T-helper 1 cell treated with Interleukin-12 subunit alpha and Interleukin-12 subunit beta and Interleukin-4 antibody, amounts not matched to agents 30 μg/mL and 1 μg/mL, for 36 hours (primary cell): ENCODE data around the gene FEV.

Experiments
- H3K27ac Mint-ChIP-seq: one replicate; pipeline ENCODE4 v1.8.0; 2021; ENCODE audit warnings: mild to moderate bottlenecking, mixed read lengths
- H3K27me3 Mint-ChIP-seq: one replicate; pipeline ENCODE4 v1.8.0; 2021; ENCODE audit warnings: low read depth, mixed read lengths
- H3K36me3 Mint-ChIP-seq: one replicate; pipeline ENCODE4 v1.8.0; 2021; ENCODE audit warnings: low read depth, mixed read lengths
- H3K4me1 Mint-ChIP-seq: one replicate; pipeline ENCODE4 v1.8.0; 2021; ENCODE audit warnings: low read depth, mixed read lengths
- H3K4me3 Mint-ChIP-seq: one replicate; pipeline ENCODE4 v1.8.0; 2021; ENCODE audit warnings: mild to moderate bottlenecking, moderate library complexity, mixed read lengths
- H3K9me3 Mint-ChIP-seq: one replicate; pipeline ENCODE4 v1.8.0; 2021; ENCODE audit warnings: mixed read lengths

Gene FEV

DNA sequence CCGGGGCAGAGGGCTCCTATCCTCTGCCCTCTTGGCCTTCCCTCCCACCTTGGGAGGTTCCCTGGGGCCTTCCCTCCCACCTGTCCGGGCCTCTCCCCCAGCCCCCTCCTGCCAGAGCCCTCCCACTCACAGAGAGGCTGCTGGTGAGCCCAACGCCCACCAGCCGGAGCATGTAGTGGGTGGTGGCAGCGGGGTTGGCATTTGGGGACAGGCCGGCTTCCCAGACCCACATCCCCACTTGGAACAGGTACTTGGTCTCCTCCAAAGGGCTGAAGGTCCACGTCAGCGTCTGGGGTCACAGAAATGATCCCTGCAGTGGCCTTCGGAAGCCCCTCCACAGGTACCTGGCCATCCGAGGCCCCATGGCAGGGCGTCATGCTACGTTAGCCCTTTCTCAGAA lies 37.1 kb upstream of the FEV start:
- Mint-ChIP-seq H3K4me3 (no peak overlapping the region), H3K9me3 (no peaks in the 10 kb centered on the region), H3K27me3 (no peaks in the 10 kb centered on the region), H3K4me1 (no peaks in the 10 kb centered on the region), H3K36me3 (no peaks in the 10 kb centered on the region), H3K27ac (no peak overlapping the region)

DNA sequence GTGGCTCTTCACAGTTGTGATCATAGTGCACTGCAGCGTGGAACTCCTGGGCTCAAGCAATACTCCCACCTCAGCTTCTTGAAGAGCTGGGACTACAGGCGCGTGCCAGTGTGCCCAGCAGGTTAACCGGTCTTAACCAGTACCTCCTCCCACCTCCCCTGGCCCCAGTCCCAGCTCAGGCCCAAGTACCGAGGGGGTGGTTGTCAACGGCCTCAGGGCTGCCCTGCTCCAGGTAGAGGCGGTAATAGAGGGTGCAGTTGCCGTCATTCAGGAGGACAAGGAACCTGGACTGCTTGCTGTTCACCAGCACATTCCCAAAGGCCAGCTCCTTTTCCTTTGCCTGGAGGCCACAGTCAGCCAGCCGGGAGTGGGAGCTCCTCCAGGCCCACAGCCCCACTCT lies 36.6 kb upstream of the FEV start:
- H3K27me3 Mint-ChIP-seq: peaks cover 4% of the 10 kb centered on the region
- no peaks in the 10 kb centered on the region for H3K9me3 Mint-ChIP-seq
- no peaks in the 10 kb centered on the region for H3K36me3 Mint-ChIP-seq
- no peak overlapping the region for H3K27ac Mint-ChIP-seq
- no peak overlapping the region for H3K4me3 Mint-ChIP-seq
- H3K4me1 Mint-ChIP-seq: no peaks in the 10 kb centered on the region

GRCh38 chr2:219020604-219021365 lies 35.8 kb upstream of the FEV start:
- no peaks in the 10 kb centered on the region for H3K9me3 Mint-ChIP-seq
- no peaks in the 10 kb centered on the region for H3K36me3 Mint-ChIP-seq
- H3K4me1 Mint-ChIP-seq: no peaks in the 10 kb centered on the region
- peaks cover 6% of the 10 kb centered on the region for H3K27me3 Mint-ChIP-seq
- no peak overlapping the region for H3K4me3 Mint-ChIP-seq
- H3K27ac Mint-ChIP-seq: no peak overlapping the region

GRCh38 chr2:219019436-219019835 lies 34.5 kb upstream of the FEV start:
- Mint-ChIP-seq H3K4me3 (no peak overlapping the region), H3K36me3 (no peaks in the 10 kb centered on the region), H3K27me3 (peaks cover 6% of the 10 kb centered on the region), H3K27ac (no peak overlapping the region), H3K9me3 (no peaks in the 10 kb centered on the region), H3K4me1 (no peaks in the 10 kb centered on the region)

GRCh38 chr2:219018726-219019125 lies 33.7 kb upstream of the FEV start:
- Mint-ChIP-seq H3K4me1 (no peaks in the 10 kb centered on the region), H3K9me3 (no peaks in the 10 kb centered on the region), H3K4me3 (no peak overlapping the region), H3K36me3 (no peaks in the 10 kb centered on the region), H3K27me3 (peaks cover 6% of the 10 kb centered on the region), H3K27ac (no peak overlapping the region)

DNA sequence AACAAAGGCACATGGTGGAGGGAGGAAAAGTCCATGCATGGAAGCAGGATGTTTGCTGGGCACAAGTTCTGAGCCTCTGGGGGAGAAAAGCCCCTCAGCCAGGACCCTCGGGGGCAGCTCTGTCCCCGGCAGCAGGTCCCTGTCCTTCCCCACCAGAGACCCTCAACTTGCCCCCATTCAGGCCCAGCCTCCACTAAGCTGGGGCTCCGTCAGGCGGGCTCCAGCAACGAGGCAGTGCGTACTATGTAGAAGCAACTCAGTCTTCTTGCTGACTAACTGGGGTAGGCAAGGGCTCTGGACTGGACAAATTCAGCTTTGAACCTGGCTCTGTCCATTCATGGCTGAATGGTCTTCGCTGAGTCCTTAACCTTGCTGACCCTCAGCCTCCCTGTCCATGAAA lies 33.3 kb upstream of the FEV start:
- Mint-ChIP-seq H3K36me3 (no peaks in the 10 kb centered on the region), H3K4me1 (no peaks in the 10 kb centered on the region)

DNA sequence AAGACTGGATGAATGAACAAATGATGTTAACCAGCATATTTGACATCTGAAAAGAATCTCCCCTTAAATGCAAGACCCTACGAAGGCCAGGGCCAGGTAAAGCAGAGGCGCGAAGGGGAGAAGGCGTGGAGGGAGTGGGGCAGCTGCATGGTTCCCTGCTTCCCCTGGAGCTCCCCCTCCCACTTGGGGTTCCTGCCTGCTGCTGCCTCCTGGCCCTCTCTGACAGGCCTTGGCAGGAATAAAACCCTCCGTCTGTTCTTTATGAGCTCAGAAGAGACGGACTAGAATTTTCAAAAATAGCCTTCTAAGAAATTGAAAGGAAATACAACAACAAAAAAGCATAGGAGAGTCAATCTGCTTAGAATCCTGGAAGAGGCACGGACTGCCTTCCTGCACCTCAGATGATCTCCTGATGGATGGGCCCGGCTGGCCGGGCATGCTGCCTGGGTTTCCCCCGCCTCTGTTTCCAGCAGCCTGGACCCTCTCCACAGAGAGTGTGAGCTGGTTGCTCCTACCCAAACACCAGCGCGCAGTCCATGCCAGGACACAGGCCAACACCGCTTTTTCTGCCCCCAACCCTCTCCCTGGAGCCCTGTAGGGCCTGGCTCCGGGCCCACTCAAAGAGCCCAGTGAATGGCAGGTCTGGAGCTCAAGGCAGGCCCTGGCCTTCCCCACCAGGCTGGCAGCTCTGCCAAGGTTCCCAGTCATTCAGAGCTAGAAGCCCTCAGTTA lies 32.4 kb upstream of the FEV start:
- no peak overlapping the region for H3K27ac Mint-ChIP-seq
- no peak overlapping the region for H3K4me3 Mint-ChIP-seq
- H3K36me3 Mint-ChIP-seq: no peaks in the 10 kb centered on the region
- peaks cover 13% of the 10 kb centered on the region for H3K27me3 Mint-ChIP-seq
- no peaks in the 10 kb centered on the region for H3K9me3 Mint-ChIP-seq
- H3K4me1 Mint-ChIP-seq: no peaks in the 10 kb centered on the region

More for the DNA sequence above, 33.3 kb upstream of the FEV start:
- Mint-ChIP-seq H3K4me3 (no peak overlapping the region), H3K27me3 (peaks cover 8% of the 10 kb centered on the region), H3K27ac (no peak overlapping the region), H3K9me3 (no peaks in the 10 kb centered on the region)

DNA sequence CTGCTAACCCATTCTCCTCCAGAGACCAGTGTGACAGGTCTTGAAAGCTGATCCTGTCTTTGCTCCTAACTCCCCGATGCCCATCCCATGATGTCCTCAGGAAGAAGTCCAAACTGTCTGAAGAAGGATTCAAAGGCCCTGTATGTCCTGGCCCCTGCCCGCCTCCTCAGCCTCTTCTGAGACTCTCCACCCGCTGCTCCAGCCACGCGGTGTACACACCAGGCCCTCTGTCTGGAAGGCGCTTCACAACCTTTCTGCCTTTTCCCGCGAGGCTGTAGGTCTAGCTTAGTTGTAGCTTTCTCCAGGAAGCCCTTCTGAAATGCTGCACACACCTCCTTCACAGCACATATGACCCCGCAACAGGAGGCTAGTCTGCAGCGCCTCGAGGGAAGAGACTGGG lies 31.7 kb upstream of the FEV start:
- Mint-ChIP-seq H3K36me3 (no peaks in the 10 kb centered on the region), H3K4me3 (no peak overlapping the region), H3K4me1 (no peaks in the 10 kb centered on the region), H3K27ac (no peak overlapping the region), H3K27me3 (peaks cover 13% of the 10 kb centered on the region), H3K9me3 (no peaks in the 10 kb centered on the region)

GRCh38 chr2:219010873-219011272 lies 25.9 kb upstream of the FEV start:
- no peaks in the 10 kb centered on the region for H3K36me3 Mint-ChIP-seq
- no peaks in the 10 kb centered on the region for H3K4me1 Mint-ChIP-seq
- H3K4me3 Mint-ChIP-seq: no peak overlapping the region
- no peaks in the 10 kb centered on the region for H3K9me3 Mint-ChIP-seq
- H3K27ac Mint-ChIP-seq: no peak overlapping the region
- H3K27me3 Mint-ChIP-seq: peaks cover 11% of the 10 kb centered on the region

- no peak overlapping the region for H3K27ac Mint-ChIP-seq
- no peak overlapping the region for H3K4me3 Mint-ChIP-seq
- no peaks in the 10 kb centered on the region for H3K9me3 Mint-ChIP-seq
- no peaks in the 10 kb centered on the region for H3K36me3 Mint-ChIP-seq
- no peaks in the 10 kb centered on the region for H3K4me1 Mint-ChIP-seq
- H3K27me3 Mint-ChIP-seq: peaks cover 15% of the 10 kb centered on the region
These were observed 25.3 kb upstream of the FEV start for GRCh38 chr2:219010162-219010756.

DNA sequence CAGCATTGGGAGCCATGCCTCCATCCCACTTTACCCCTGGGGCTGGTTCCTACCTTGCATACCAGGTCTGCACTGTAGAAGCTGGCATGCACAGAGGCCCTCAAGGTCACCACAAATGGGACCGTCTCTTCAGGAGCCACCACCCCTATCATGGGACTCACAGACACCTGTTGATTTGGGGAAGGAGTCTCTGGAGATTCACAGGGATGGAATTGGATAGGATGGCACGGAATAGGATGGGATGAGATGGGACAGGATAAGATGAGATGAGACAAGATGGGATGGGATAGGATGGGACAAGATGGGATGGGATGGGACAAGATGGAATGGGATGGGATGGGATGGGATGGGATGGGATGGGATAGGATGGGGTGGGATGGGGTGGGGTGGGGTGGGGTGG lies 24.3 kb upstream of the FEV start:
- Mint-ChIP-seq H3K27me3 (peaks cover 25% of the 10 kb centered on the region), H3K36me3 (no peaks in the 10 kb centered on the region), H3K4me3 (no peak overlapping the region), H3K4me1 (no peaks in the 10 kb centered on the region), H3K27ac (no peak overlapping the region), H3K9me3 (no peaks in the 10 kb centered on the region)

DNA sequence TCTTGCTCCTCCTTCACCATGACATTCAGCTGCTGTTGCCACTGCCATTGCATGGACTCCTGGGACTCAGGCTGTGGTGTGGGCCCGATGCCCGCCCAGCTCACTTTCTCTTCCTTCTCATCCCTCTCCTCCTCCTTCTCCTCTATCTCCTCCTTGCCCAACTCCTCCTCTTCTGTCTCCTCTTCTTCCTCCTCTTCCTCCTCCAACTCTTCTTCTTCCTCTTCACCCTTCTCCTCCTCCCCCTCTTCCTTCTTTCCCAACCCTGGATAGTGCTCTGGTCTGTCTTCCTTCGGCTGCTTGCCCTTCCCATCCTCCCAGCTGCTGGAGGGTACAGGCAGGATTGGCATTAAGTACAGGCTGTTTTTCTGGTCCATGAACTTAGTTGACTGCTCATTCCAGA lies 19.0 kb upstream of the FEV start:
- H3K27ac Mint-ChIP-seq: no peak overlapping the region
- peaks cover 61% of the 10 kb centered on the region for H3K27me3 Mint-ChIP-seq
- no peak overlapping the region for H3K4me3 Mint-ChIP-seq
- H3K4me1 Mint-ChIP-seq: no peaks in the 10 kb centered on the region
- no peaks in the 10 kb centered on the region for H3K9me3 Mint-ChIP-seq
- no peaks in the 10 kb centered on the region for H3K36me3 Mint-ChIP-seq

- no peak overlapping the region for H3K27ac Mint-ChIP-seq
- H3K4me3 Mint-ChIP-seq: no peak overlapping the region
- no peaks in the 10 kb centered on the region for H3K4me1 Mint-ChIP-seq
- H3K27me3 Mint-ChIP-seq: peaks cover 67% of the 10 kb centered on the region
- H3K9me3 Mint-ChIP-seq: no peaks in the 10 kb centered on the region
- H3K36me3 Mint-ChIP-seq: no peaks in the 10 kb centered on the region
These were observed 18.3 kb upstream of the FEV start for GRCh38 chr2:219003267-219003634.

DNA sequence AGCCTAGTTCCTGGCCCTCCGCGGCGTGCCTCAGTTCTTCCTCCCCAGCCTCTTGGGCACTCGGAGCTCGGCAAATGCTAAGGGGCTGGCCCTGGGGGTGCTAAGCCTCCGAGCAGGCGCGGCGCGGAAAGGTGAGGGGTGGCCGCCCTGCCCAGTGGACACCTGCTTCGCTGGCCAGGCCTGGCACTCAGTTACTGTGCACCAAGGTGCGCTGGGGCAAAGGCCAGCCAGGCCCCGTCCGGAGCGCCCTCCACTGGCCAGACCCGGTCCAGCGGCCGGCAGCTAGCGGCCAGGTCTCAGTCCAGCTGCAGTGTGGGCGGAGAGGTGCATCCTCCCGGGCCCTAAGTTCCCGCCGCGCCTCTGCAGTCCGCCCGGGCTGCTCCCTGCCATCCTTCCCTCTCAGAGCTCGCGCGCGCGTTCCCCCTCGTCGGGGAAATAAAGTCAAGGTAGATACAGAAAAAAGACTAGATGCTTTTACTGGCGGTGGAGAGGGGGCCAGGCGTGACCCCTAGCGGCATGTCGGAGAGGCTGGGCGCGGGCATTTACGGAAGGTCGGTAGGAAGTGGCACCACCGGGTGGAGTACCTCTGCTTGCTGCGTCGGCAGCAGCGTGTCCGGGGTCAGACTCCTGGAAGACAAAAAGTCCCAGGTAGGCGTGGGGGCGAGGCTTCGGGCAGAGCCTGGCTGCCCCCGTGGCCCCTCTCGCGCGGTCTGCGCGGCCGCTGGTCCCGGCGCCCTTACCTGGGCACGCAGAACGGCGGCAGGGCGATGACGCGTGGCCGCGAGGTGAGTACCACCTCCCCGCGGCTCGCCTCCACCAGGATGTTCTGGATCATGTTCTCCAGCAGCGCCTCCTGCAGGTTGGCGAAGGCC lies 17.6 kb upstream of the FEV start:
- no peak overlapping the region for H3K4me3 Mint-ChIP-seq
- H3K27ac Mint-ChIP-seq: no peak overlapping the region
- peaks cover 69% of the 10 kb centered on the region for H3K27me3 Mint-ChIP-seq
- no peaks in the 10 kb centered on the region for H3K9me3 Mint-ChIP-seq
- no peaks in the 10 kb centered on the region for H3K36me3 Mint-ChIP-seq
- no peaks in the 10 kb centered on the region for H3K4me1 Mint-ChIP-seq
